Right forelimb (tissue), 1 donor: ENCODE results near the gene ADCY7.
"Not testable (repeated sequence)": the region's sequence is repeated elsewhere in the genome, so short reads cannot be mapped to it uniquely, and the experiment has no call there.

Experiments
- DNase-seq: peaks from one replicate; pipeline ENCODE4 v3.0.0-alpha.2; 2018

Gene ADCY7

GRCh38 chr16:50343566-50343965 is 77.2 kb downstream of the ADCY7 start:
- not testable (repeated sequence) for DNase-seq

DNA sequence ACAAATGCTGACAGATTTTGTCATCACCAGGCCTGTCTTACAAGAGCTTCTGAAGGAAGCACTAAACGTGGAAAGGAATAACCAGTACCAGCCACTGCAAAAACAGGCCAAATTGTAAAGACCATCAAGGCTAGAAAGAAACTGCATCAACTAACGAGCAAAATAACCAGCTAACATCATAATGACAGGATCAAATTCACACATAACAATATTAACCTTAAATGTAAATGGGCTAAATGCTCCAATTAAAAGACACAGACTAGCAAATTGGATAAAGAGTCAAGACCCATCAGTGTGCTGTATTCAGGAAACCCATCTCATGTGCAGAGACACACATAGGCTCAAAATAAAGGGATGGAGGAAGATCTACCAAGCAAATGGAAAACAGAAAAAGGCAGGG is 78.9 kb downstream of the ADCY7 start:
- DNase-seq: not testable (repeated sequence)

DNA sequence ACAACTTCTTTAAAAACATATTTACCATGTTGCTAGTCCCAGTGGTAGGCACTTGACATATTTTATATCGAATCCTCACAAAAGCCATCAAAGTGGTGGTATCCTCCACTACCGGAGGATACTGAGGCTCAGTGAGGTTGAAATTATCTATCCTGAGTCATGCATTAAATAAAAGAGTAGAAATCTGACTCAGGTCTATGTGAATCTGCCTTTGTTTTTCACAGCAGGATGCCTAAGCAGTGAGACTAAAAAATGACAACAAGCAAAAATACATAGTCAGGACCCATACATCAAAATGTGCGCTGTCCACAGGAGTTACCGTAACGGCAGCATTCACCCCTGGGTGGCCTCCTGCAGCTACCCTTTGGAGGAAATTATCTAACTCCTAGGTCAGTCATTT is 84.8 kb downstream of the ADCY7 start:
- no peak for DNase-seq

- DNase-seq: no peak
Measured at GRCh38 chr16:50351952-50352351, 85.6 kb downstream of the ADCY7 start.

DNA sequence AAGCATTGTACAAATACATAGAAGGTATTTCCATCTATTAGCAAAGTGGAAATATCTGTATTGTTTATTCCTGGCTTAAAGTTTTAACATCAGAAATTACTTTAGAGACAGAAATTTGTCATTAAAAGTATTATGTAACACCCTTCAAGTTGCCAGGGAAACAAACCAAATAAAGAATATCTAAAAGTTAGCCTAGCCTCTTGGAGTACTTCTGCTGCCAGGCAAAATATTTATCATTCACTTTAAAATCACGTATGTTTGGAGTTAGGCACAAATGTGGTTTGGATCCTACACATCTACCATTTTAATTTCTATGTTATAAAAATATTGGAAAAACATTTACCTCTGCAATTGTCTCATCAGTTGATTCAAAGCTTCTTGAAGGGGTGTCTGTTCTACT is 87.7 kb downstream of the ADCY7 start:
- no peak for DNase-seq

DNA sequence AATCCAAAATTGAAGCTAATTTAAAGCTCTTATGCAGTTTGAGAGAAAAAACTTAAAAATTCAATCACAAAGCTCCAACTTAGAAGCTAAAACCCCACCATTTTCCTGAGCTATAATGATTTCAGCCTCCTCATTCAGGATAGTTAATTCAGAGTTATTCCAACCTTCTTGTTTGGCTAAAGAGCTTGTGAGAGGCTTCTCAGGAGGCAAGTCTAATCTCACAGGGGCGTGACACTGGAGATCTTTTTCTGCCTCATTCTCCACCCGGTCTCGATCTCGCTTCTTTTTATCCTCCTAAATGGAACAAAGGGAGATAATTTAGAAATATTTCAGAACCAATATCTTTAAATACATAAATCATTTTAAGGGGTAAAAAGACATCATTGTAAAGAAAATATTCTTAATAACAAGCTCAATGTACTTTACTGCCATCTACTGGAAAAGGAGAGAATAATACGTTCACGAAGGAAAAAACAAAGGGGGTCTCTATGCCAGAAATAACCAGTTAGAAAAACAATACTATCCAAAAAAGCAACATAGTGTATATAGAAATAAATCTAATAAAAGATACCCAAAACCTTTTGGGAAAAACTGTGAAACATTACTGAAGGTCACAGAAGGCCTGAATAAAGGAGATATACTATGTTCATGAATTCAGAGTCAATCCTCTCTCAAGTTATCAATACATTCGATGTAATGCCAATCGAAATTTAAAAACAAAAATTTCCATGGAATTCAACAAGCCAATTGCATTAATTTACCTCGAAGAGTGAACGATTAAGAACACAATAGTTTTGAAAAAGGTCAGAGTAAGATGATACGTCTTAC is 88.5 kb downstream of the ADCY7 start:
- no peak for DNase-seq

DNA sequence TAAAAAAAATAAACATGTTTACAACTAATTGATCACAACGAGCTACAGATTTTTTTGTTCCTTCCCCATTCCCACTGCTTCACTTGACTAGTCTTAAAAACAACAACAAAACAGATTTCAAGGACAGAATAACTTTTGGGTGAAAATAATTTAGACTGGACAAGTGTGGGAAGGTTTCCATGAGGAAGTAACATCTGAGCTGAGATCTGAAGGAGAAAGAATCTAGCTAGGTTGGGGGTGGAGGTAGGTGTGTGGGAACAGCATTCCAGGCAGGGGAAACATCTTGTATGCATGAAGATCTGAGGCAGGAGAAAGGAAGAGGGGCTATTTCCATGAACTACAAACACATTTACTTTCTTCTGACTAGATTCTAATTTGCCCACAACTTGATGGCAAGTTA is 93.3 kb downstream of the ADCY7 start:
- DNase-seq: no peak

DNA sequence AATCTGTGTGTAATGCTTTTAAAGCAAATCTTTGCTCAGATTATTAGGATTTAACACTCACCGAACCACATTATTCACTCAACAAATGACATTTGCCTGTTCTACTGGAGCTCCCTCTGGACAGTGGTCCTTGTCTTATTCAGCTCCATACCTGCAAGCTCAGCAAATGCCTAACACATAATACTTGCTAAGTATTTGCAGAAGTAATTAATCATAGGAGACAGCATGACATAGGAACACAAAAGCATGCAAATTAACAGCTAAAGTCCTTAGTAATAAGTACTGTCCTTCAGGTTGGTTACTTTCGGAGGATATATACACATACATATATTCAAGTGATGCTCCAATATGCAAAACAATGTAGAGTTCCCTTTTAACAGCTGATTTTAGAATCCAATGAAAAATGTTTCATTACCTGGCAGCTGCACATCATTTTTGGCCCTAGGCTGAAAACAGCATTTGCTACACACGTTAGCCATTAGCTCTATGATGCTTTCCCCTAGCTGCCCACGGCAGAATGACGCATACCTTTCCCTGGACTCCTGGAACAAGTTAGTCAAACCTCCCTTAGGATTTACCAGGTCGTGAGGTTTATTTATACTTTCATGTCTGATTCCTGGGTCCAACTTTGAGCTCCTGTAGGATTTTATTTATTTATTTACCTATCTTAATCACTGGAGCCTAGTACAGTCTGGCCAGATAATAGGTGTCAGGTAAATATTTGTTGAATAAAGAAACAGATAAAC is 93.9 kb downstream of the ADCY7 start:
- DNase-seq: no peak

DNA sequence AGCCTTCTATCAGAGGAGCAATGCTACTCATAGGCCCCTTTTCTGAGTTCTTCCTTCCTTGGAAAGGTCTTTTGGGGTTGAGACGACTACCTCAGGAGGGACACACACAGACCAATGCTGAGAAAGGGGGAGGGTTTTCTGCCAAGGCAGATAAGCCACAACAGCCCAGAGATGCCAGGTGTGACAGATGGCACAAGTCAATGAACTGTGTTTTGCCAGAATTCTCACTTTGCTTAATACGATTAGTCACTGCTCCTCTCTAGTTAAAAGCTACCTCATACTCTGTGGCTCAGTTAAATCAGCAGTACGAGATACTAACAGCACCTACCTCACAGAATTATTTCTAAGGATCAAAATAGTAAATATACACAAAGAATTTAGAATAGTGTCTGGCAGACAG is 94.4 kb downstream of the ADCY7 start:
- no peak for DNase-seq

DNA sequence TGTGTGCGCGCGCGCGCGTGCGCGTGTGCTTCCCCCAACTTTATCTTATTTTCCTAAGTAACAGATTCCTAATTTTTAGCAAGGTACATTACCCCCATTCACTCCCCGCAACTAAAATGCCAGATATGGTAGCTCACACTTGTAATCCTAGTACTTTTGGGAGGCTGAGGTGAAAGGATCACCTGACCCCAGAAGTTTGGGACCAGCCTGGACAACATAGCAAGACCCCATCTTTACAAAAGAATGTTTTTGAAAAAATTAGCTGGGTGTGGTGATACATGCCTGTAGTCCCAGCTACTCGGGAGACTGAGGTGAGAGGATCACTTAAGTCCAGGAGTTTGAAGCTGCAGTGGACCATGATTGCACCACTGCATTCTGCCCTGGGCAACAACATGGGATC is 97.3 kb downstream of the ADCY7 start:
- DNase-seq: no peak

DNA sequence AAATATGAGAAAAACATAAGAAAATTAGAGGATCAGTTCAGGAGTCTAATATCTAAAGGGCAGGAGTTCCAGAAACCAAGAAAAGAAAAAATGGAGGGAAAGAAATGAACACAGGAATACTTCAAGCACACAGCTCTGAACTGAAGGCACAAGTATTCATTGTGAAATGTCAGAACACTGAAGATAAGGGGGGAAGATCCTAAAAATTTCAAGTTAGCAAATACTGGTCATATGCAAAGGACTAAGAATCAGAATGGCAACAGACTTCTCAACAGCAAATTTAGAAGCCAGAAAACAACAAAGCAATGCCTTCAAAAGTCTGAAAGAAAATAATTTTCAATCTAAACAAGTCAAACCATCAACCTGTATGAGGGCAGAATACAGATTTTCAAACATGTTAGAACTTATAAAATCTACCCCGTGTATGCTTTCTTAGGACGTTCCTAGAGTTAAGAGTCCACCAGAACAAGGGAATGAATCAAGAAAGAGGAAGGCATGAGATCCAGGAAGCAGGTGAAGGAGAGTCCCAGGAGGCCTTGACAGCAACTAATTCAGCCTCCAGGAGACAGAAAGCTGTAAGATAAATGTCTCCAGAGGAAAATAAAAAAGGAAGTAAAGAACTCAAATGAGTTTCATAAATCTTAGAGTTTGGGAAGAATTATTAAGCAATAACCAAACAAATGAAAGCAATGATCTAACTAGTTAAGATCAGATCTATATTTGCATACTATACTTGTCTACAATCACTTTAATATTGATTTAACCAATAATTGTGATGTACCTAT is 99.6 kb downstream of the ADCY7 start:
- DNase-seq: no peak
